GM12875 (cell line): ENCODE results near the gene CDH3.

Experiments used
- H3K4me3 ChIP-seq: one replicate; pipeline ENCODE4 v1.5.1; 2011; ENCODE audit warnings: low read depth, low read length, control low read depth
- TF ChIP-seq, protein P1 (sequence below): IDR thresholded peaks from 2 replicates; pipeline ENCODE4 v1.5.1; 2011; ENCODE audit warnings: low read depth, mild to moderate bottlenecking, control low read depth, inconsistent platforms, low read length, moderate library complexity, borderline replicate concordance; ENCODE audit not compliant: insufficient read depth

Gene CDH3

DNA sequence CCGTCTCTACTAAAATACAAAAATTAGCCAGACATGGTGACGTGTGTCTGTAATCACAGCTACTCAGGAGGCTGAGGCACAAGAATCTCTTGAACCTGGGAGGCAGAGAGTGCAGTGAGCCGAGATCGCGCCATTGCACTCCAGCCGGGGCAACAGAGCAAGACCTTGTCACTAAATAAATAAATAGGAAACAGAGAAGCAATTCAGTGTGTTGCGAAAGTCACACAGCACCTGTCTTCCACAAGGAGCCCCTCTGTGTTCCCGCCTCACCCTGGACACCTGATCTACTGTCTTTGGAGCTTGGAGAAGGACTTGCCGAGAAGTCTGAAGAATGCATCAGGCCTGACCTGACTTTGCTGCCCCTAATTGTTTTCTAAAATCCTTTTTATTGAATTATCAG is 88.5 kb downstream of the CDH3 start:
- TF ChIP-seq, protein P1, sequence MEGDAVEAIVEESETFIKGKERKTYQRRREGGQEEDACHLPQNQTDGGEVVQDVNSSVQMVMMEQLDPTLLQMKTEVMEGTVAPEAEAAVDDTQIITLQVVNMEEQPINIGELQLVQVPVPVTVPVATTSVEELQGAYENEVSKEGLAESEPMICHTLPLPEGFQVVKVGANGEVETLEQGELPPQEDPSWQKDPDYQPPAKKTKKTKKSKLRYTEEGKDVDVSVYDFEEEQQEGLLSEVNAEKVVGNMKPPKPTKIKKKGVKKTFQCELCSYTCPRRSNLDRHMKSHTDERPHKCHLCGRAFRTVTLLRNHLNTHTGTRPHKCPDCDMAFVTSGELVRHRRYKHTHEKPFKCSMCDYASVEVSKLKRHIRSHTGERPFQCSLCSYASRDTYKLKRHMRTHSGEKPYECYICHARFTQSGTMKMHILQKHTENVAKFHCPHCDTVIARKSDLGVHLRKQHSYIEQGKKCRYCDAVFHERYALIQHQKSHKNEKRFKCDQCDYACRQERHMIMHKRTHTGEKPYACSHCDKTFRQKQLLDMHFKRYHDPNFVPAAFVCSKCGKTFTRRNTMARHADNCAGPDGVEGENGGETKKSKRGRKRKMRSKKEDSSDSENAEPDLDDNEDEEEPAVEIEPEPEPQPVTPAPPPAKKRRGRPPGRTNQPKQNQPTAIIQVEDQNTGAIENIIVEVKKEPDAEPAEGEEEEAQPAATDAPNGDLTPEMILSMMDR: no peak
- H3K4me3 ChIP-seq: no peak overlapping the region

DNA sequence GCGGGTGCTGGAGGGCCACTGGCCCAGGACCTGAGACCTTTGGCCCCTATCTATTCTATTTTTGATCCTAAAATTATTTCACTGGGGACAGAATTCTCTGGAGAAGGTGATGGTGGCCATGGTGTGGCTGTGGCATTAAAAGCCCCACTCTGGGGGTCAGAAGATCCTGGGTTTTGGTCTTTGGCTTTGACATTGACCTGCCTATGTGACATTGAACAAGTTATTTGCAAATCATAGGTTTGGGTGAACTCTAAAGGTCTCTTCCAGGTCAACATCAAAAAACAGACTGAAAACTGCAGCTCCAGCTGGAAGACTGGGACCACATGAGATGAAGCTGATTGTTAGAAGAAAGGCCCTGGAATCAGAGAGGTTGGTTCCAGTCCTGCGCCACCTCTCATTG is 89.7 kb downstream of the CDH3 start:
- TF ChIP-seq, protein P1: no peak
- H3K4me3 ChIP-seq: no peak overlapping the region

DNA sequence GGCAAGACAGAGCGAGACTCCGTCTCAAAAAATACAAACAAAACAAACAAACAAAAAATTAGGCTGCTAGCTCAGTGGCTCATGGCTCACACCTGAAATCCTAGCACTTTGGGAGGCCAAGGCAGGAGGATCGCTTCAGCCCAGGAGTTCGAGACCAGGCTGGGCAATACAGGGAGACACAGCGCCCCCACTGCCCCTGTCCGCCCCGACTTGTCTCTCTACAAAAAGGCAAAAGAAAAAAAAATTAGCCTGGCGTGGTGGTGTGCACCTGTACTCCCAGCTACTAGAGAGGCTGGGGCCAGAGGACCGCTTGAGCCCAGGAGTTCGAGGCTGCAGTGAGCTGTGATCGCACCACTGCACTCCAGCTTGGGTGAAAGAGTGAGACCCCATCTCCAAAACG is 91.5 kb downstream of the CDH3 start:
- H3K4me3 ChIP-seq: no peak overlapping the region
- TF ChIP-seq, protein P1: no peak

DNA sequence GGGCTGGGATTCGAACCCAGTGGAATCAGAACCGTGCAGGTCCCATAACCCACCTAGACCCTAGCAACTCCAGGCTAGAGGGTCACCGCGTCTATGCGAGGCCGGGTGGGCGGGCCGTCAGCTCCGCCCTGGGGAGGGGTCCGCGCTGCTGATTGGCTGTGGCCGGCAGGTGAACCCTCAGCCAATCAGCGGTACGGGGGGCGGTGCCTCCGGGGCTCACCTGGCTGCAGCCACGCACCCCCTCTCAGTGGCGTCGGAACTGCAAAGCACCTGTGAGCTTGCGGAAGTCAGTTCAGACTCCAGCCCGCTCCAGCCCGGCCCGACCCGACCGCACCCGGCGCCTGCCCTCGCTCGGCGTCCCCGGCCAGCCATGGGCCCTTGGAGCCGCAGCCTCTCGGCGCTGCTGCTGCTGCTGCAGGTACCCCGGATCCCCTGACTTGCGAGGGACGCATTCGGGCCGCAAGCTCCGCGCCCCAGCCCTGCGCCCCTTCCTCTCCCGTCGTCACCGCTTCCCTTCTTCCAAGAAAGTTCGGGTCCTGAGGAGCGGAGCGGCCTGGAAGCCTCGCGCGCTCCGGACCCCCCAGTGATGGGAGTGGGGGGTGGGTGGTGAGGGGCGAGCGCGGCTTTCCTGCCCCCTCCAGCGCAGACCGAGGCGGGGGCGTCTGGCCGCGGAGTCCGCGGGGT is 92.1 kb downstream of the CDH3 start, which contains the start of gene CDH1:
Gene CDH1 (plus strand): TSS at position 247 of the 684 bp plus-strand sequence. CDS start 124 bp downstream, at position 371.
- H3K4me3 ChIP-seq: no peak within 1 kb of the TSS
- TF ChIP-seq, protein P1: no peak

DNA sequence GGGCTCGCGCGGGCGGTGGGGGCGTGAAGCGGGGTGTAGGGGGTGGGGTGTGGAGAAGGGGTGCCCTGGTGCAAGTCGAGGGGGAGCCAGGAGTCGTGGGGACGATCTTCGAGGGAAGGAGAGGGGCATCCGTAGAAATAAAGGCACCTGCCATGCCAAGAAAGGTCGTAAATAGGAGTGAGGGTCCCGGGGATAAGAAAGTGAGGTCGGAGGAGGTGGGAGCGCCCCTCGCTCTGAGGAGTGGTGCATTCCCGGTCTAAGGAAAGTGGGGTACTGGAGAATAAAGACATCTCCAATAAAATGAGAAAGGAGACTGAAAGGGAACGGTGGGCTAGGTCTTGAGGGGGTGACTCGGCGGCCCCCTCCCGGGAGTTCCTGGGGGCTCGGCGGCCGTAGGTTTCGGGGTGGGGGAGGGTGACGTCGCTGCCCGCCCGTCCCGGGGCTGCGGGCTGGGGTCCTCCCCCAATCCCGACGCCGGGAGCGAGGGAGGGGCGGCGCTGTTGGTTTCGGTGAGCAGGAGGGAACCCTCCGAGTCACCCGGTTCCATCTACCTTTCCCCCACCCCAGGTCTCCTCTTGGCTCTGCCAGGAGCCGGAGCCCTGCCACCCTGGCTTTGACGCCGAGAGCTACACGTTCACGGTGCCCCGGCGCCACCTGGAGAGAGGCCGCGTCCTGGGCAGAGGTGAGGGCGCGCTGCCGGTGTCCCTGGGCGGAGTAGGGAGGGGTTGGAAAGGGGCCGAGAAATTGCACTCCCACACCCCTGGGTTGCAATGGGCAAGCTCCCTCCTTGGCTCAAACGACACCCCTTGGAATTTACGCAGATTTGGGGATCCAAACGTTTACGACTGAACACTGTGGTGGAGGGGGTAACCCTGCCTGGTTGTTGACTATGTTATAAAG is 92.9 kb downstream of the CDH3 start:
- TF ChIP-seq, protein P1: no peak

DNA sequence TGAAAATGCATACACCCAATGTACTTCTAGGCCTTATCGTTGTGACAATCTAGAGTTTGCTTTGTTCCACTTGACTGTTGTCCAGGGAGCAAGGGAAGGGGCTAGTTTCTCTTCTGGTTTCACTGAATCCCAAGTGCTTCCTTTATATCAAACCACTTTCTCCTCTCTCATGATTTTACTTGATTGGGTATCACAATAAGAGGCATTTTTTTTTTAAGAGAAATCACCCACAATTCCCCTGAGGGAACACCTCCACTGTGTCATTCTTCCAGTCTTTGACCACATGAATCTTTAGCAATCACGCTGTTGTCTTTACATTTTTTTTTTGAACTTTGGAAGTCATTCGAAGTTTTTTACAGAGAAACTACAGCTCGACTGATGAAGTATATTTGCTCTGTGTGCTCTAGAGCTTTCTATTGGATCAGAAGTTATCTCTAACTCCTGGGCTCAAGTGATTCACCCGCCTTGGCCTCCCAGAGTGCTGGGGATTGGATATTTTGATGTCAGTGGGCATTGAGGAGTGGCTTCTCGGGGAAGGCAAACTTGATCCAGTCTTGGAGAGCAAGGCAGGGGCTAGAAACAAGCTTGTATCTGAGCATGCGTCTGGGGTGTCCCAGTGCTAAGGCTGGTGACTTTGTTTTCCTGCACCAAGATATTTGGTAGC is 95.0 kb downstream of the CDH3 start:
- H3K4me3 ChIP-seq: no peak overlapping the region
- TF ChIP-seq, protein P1: no peak

More for the DNA sequence above, 92.9 kb downstream of the CDH3 start:
- no peak overlapping the region for H3K4me3 ChIP-seq
